Measurements from ENCODE around the gene ACAP3. TPM values are rescaled to one million over a fixed set of nuclear protein-coding genes. Genes with fewer than 3 reads are reported as not detected.

The ACAP3 gene
- total and polyA plus RNA-seq, 4 donors: 2.7 to 24.8 (median 15.0) TPM

- TF ChIP-seq REST (IDR thresholded peaks at IDR 0.05): no peak
- no peak for TF ChIP-seq FOXA2 (IDR thresholded peaks at IDR 0.05)
- no peak for TF ChIP-seq TAF1 (conservative IDR thresholded peaks at IDR 0.05)
- TF ChIP-seq NR2F2 (IDR thresholded peaks at IDR 0.05): no peak
- TF ChIP-seq HNF4G (IDR thresholded peaks at IDR 0.05): no peak
Measured at GRCh38 chr1:1294250-1294890, 13.4 kb downstream of the ACAP3 start (continued).

GRCh38 chr1:1293263-1294249 lies 14.2 kb downstream of the ACAP3 start:
- H3K4me1 ChIP-seq (ENCODE audit: control insufficient read depth in 4 of 4, insufficient read depth in 4 of 4, low read length in 3 of 4): peaks cover 0 to 13% (median 7%) of the 10 kb centered on the region in 4 donors
- no peaks in the 10 kb centered on the region for H3K9me3 ChIP-seq (ENCODE audit: control insufficient read depth in 4 of 4, low read length in 3 of 4)
- no peak for DNase-seq (ENCODE audit: low spot score)
- H3K9ac ChIP-seq (ENCODE audit: low read depth in 1 of 2, low read length in 2 of 2): no peak overlapping the region
- H3K4me3 ChIP-seq (ENCODE audit: low read depth in 1 of 3, low read length in 3 of 3): no peak overlapping the region
- H3K27me3 ChIP-seq (ENCODE audit: control insufficient read depth in 4 of 4, insufficient read depth in 4 of 4, low read length in 3 of 4): no peaks in the 10 kb centered on the region
- no peak overlapping the region for H3K27ac ChIP-seq (ENCODE audit: low read depth in 1 of 2, low read length in 2 of 2)
- H3K36me3 ChIP-seq (ENCODE audit: control insufficient read depth in 4 of 4, insufficient read depth in 3 of 4, low read depth in 1 of 4, low read length in 3 of 4): peaks cover 0 to 15% (median 2%) of the 10 kb centered on the region in 4 donors
- no peak for TF ChIP-seq FOXA1 (IDR thresholded peaks at IDR 0.05)
- TF ChIP-seq REST (IDR thresholded peaks at IDR 0.05): no peak
- TF ChIP-seq ZBTB33 (IDR thresholded peaks at IDR 0.05): no peak
- no peak for TF ChIP-seq NR2F2 (IDR thresholded peaks at IDR 0.05)
- TF ChIP-seq JUND (IDR thresholded peaks at IDR 0.05): no peak
- no peak for TF ChIP-seq HNF4G (IDR thresholded peaks at IDR 0.05)
- TF ChIP-seq SP1 (IDR thresholded peaks at IDR 0.05): no peak
- no peak for TF ChIP-seq FOXA2 (IDR thresholded peaks at IDR 0.05)
- 87% methylated on average over 94 of the region's 94 CpGs for WGBS

Data from liver (tissue), 9 donors.